GM18499 (cell line): Measurements from ENCODE around the gene MYO3B.
"Not testable (repeated sequence)": the region's sequence is repeated elsewhere in the genome, so short reads cannot be mapped to it uniquely, and the experiment has no call there.

Source experiments
- ATAC-seq: cut with Tn5 transposase; IDR thresholded peaks from one replicate; pipeline ENCODE4 v1.9.1; 2021; ENCODE audit warnings: moderate number of reproducible peaks; ENCODE audit not compliant: insufficient read depth, unreplicated experiment

MYO3B gene

DNA sequence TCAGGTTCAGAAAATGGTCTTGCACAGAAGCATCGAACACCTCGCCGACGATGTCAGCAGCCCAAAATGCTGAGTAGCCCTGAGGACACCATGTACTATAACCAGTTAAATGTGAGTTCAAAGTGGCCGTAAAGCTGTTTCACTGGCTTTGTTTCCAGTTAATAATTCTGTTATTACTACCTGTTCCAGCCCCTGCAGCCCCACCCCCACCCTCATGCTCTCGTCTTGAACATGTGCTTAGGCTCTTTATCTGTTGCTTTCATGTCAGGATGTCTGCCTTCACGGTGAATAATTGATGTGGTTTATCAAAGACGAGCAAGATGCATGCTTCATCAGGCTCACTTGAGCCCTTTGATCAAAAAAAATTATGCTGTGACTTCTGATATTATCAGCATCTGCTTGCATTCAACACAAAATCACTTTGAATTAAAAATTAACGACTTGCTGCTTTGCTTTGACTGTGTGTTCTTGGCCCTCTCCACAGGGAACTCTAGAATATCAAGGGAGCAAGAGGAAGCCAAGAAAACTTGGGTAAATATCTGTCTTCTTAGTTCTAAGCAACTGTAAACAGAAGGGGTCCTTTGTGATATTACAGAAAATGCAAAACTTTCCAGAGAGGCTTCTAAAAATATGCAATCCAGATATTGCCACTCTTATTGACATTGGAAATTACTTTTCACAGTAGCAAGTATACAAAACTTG, 473.8 kb downstream of the MYO3B start:
- no peak for ATAC-seq

GRCh38 chr2:170652637-170653417, 474.9 kb downstream of the MYO3B start:
- no peak for ATAC-seq

- no peak for ATAC-seq
Observed at GRCh38 chr2:170656669-170657068, 478.7 kb downstream of the MYO3B start.

GRCh38 chr2:170660409-170660808, 482.5 kb downstream of the MYO3B start:
- no peak for ATAC-seq

DNA sequence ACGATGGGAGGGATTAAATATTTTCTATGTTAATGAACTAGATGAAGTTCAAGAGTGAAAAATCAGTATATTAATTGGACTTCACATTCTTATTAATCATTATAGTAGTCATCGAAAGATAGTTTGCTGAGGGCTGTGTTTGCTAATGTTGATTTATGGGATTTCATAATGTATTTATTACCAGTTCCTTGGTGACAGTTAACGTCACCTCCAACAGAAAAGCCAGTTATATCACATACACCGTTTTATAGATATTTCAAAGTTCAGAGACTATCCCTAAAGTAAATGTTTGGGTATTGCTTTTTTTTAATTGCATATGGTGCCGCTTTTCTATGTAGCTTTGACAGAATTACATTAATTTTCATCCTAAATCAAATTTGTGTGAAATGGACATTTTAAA, 487.8 kb downstream of the MYO3B start:
- no peak for ATAC-seq

- no peak for ATAC-seq
Observed at GRCh38 chr2:170669909-170670308, 492.0 kb downstream of the MYO3B start.

GRCh38 chr2:170670651-170671050, 492.7 kb downstream of the MYO3B start:
- ATAC-seq: no peak

GRCh38 chr2:170671079-170671478, 493.1 kb downstream of the MYO3B start:
- ATAC-seq: no peak

DNA sequence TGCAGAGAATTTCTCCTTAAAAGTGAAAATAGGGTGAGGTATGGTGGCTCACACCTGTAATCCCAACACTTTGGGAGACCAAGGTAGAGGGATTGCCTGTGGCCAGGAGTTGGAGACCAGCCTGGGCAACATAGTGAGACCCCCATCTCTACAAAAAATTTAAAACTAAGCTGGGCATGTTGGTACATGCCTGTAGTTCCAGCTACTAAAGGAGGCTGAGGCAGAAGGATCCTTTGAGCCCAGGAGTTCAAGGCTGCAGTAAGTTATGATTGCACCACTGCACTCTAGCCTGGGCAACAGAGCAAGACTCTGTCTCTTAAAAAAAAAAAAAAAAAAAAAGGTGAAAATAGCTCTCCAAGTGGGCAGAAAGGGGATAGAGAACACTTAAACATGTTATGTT, 496.3 kb downstream of the MYO3B start:
- not testable (repeated sequence) for ATAC-seq

DNA sequence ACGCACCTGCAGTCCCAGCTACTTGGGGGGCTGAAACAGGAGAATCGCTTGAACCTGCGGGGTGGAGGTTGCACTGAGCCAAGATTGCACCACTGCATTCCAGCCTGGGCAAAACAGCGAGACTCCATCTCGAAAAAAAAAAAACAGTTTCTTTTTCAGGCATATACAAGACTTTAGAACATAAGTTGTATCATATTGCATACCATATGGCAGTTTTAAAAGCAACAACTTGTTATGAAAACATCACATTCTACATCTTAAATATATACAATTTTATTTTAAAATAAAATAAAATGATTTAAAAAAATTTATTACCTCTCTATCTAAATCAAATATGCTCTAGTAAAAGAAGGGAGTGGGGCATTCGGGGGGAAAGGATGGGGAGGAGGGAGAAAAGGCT, 497.8 kb downstream of the MYO3B start:
- ATAC-seq: no peak

DNA sequence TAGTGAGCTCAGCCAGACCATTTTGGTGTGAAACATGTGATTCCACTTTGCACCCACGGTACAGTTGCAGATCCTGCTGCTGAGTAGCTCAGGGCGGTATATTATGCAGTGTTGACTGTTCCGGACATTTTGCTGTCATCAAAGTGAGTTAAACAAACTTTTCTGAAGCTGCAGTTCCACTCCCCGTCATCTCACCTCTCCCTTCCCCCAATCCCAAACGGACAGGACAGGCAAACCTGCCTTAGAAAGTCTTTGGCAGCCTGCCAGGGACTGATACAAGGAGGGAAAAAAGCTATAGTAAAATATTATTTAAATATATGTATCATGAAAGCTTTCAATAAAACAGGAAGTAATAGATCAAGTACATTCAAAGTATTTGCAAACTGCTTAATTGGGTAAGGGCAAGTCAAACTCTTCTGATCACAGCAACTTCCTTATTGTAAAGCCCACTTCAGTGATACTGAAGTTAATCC, 501.7 kb downstream of the MYO3B start:
- no peak for ATAC-seq

DNA sequence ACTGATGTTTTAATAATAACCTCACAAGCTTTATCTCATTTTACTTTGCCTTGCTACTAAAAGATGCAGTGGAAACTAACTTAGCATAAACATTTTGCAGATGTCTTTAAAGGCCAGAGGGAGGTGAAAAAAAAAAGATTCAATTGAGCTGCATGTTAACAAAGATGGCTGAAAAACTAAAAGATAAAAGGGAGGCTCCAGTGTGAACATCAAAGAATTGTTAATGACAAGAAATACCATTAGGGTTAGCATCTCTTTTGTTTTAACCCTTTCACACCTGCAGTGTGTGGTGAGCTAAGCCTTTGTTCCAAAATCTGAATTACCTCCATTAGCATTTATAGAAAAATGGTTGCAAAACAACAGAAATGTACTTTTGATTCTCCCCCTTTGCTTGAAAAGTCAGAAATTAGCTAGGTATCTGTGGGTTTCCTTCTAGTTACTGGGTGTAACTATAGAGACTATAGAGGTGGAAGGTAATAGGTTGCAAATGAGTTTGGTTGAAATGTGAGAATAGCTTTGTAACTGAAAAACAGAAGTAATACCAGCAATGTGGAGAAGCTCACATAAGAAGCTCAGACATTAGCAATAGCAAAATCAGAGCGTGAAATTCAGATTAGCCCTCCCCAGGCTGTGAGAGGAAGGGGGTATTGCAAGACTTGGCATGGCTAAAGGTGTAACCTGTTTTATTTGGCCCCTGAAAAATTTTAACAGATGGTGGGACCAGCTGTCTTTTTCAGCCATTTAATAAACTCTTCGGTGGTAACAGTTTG, 502.4 kb downstream of the MYO3B start:
- peak; percentile 89 for ATAC-seq

- ATAC-seq: no peak
Observed at GRCh38 chr2:170681311-170681710, 503.4 kb downstream of the MYO3B start.

DNA sequence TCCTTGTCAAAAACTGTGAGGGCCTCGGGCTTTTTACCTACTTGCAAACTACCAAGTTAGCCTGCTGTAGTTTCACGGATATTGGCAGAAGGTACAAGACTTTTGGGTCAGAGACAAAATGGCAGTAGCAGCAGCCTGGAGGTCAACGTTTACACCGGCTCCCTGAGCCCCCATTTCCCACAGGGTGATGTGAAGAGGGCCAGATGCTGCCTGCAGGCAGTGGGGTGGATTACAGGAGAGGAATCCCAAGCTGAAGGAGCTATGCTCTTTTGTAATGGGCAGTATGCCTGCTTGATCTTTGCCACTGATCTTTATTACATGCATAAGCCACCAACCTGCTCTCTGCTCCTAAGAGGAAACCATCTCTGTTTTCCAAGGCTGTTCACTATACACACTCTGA, 507.6 kb downstream of the MYO3B start:
- ATAC-seq: no peak

GRCh38 chr2:170689481-170689880, 511.5 kb downstream of the MYO3B start:
- ATAC-seq: no peak

- no peak for ATAC-seq
Observed at GRCh38 chr2:170690640-170691039, 512.7 kb downstream of the MYO3B start.

DNA sequence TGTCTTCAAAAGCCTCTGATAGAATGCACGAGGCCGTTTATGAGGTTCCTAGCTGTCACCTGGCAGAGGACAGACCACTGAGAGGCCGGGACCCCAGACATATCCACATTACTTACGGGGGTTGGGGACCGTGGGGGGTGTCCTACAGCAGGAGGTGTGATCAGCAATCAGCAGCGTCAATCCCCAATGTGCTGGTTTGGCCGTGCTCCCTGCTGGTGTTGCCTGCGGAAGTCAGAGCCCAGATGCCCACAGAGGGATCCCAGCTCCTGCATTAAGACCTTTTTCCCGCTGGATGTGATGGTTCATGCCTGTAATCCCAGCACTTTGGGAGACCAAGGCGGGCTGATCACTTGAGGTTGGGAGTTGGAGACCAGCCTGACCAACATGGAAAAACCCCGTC, 516.4 kb downstream of the MYO3B start:
- ATAC-seq: no peak

- no peak for ATAC-seq
Observed at GRCh38 chr2:170695521-170696410, 517.8 kb downstream of the MYO3B start.

DNA sequence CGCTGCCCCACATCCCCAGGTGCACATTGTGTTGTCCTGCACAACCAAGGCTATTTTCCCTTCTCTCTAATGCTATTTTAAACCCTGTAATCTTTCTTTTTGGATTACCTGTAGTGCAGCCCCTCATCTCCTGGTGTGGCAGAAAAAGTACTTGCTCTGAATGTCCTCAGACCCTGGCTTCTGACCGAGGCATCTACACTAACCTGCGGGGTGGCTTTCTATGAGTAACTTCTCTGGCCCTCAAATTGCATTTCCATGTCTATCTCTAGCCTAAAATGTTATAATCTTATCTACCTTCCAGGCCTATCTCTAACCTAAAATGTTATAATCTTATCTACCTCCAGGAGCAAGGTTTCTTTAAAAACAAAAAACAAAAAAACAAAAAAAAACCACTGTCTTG, 519.0 kb downstream of the MYO3B start:
- ATAC-seq: no peak

- ATAC-seq: no peak
Observed at GRCh38 chr2:170701011-170701410, 523.1 kb downstream of the MYO3B start.
